Heart left ventricle (tissue), 16 donors: ENCODE measurements around the gene ZNF22. TPM values are rescaled to one million over a fixed set of nuclear protein-coding genes. Genes with fewer than 3 reads are reported as not detected.
A peak's percentile ranks its signal among the peaks of the same experiment; 100 is the strongest.

Source experiments
- ATAC-seq, 4 donors: fragments of 200-7000 bp; cut with Tn5 transposase; one replicate each; pipeline ENCODE4 v1.9.1; 2020 to 2022; ENCODE audit warnings: moderate library complexity in 4 of 4, mild to moderate bottlenecking in 3 of 4, moderate number of reproducible peaks in 1 of 4
- DNase-seq, 5 donors: peaks; one replicate each; pipeline ENCODE4 v3.0.0-alpha.2; 2020
- H3K27ac ChIP-seq, 12 donors: fragments of 200-600 bp; sonication (generic) in 4 of 12; one replicate each; pipeline versions ENCODE4 v1.5.0 to v1.8.0; 2016 to 2022; ENCODE audit warnings: mild to moderate bottlenecking in 2 of 12
- H3K27me3 ChIP-seq, 9 donors: fragments of 200-600 bp; sonication (generic) in 2 of 9; one replicate each; pipeline versions ENCODE4 v1.5.1 to v1.8.0; 2016 to 2022; ENCODE audit warnings: mild to moderate bottlenecking in 3 of 9
- H3K36me3 ChIP-seq, 9 donors: fragments of 200-600 bp; sonication (generic) in 2 of 9; one replicate each; pipeline versions ENCODE4 v1.5.0 to v1.8.0; 2018 to 2022; ENCODE audit warnings: mild to moderate bottlenecking in 2 of 9
- H3K4me1 ChIP-seq, 12 donors: fragments of 200-600 bp; sonication (generic) in 4 of 12; one replicate each; pipeline versions ENCODE4 v1.5.0 to v1.8.0; 2016 to 2022; ENCODE audit warnings: mild to moderate bottlenecking in 3 of 12
- H3K4me3 ChIP-seq, 12 donors: fragments of 200-600 bp; sonication (generic) in 4 of 12; one replicate each; pipeline versions ENCODE4 v1.5.0 to v1.8.0; 2017 to 2022; ENCODE audit warnings: mild to moderate bottlenecking in 9 of 12, moderate library complexity in 4 of 12
- H3K9me3 ChIP-seq, 12 donors: fragments of 200-600 bp; sonication (generic) in 4 of 12; one replicate each; pipeline versions ENCODE4 v1.5.0 to v1.8.0; 2016 to 2022; ENCODE audit warnings: mild to moderate bottlenecking in 1 of 12
- POLR2A ChIP-seq, 2 donors: fragments of 450-650 bp; IDR thresholded peaks; one replicate each; pipeline ENCODE4 v1.6.1; 2017; ENCODE audit warnings: antibody characterized with exemption in 2 of 2, mild to moderate bottlenecking in 2 of 2, moderate library complexity in 2 of 2
- WGBS, 4 donors: extraction: QIAGEN DNeasy Blood & Tissue Kit in 2 of 4; methylation state at CpG; one replicate each; pipeline versions ENCODE4 v1.1.5 to v1.1.7; 2013 to 2018; 5-methylcytosine and 5-hydroxymethylcytosine counted together
- intact Hi-C, 10 donors: fragments of 100-400 bp; cut with DNase I; formaldehyde crosslinking; loops; one replicate each; pipeline versions ENCODE4 v1.11.1 to v1.14.2; 2022
- polyA plus RNA-seq, 2 donors: library from polyadenylated mRNA; stranded (reverse); fragments of 200-250 nt; gene quantifications; one replicate each; pipeline ENCODE4 v1.2.3, GENCODE V29; 2013
- total RNA-seq, 9 donors: library from RNA; depleted of rRNA in 2 of 9; stranded (reverse); fragments of >200 nt in 2 of 9; fragmentation: NEBNext Ultra II Directional in 3 of 9; extraction: Animal tissue kit (Norgen Biotek cat#: 25700) in 3 of 9; gene quantifications; one replicate each; pipeline versions ENCODE4 v1.1.0 to v1.2.4, GENCODE V29; 2016 to 2023
- TF ChIP-seq, protein P1 (sequence below), 12 donors: fragments of 200-600 bp; sonication (generic) in 4 of 12; IDR thresholded peaks; one replicate each; pipeline versions ENCODE4 v1.5.0 to v1.8.0; 2018 to 2022; ENCODE audit warnings: antibody characterized with exemption in 12 of 12, mild to moderate bottlenecking in 5 of 12
- donor health status: ischemic (EF 13 %, LVEDD 7.1; RV severe dilation, severe dysfunction).
- donor health status: healthy with polysubstance abuse.
- donor health status: DM: no; HTN: yes; CAD: no.
- donor health status: DM: no; HTN: no; CAD: no.
- donor health status: ischemic (EF 25% LVEDD 6.9; RV normal size, moderate dysfunction).
- donor health status: ischemic (EF 25% LVEDD 5.7; RV mildly dilated, moderate dysfunction).
- donor health status: healthy.
- donor health status: DM: yes; HTN: yes; CAD: no.
- donor health status: ischemic (EF 35%, LVEDD 5.7; RV mildly dilated, moderate dysfunction).
- donor health status: nonischemic (EF 11% LVEDD 7.7; RV severe dilation, severe dysfunction).
- donor health status: DM: yes; HTN: yes; CAD: no.
- donor health status: PGD.
- donor health status: ischemic (EF 29% LVEDD 5.4; RV normal size, mild dysfunction).
- donor health status: nonischemic (EF 23%, LVEDD 6.1; RV moderate dilation, normal function).

The ZNF22 gene
- total and polyA plus RNA-seq, 11 donors: 12.6 to 17.5 (median 14.6) TPM

DNA sequence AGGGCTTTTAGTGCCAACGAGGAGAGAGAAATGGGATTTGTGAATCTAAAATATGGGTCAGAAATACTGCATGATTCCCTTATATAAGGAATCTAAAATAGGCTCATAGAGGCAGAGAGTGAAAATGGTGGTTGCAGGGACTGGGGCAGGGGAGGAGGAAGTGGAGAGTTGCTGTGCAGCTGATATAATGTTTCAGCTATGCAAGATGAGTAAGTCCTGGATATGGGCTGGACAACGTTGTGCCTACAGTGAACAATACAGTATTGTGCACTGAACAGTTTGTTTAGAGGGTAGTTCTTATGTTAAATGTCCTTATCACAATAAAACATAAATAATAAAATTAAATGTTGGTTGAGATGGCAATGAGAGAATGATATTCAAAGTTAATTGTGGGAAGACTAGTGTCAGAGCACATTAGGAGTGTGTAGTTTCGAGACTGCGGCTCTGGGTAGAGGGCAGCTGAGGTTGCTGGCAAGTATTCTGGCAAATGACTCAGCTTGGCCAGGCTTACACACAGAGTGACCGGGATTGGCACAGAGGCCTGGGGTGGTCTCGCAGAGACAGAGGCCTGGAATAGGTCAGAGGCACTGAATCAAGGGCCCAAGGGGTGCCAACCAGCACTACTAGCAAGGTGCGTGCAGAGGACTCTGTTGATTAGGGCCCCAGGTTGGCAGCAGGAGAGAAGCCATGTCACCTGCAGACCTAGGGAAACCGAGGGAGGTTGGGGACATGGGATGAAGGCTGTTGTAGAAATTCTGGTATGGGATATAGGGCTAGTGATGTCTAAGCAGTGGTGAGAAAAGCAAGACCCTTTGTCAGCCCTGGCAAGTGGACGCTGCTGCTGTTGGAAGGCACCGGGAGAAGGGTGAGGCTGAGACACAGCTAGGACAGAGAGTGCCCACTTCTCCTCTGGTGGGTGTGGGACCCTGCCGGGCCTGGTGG, 19.3 kb upstream of the ZNF22 start:
- Histone ChIP-seq H3K27me3 (no peaks in the 10 kb centered on the region), H3K4me1 (peaks cover 14 to 100% (median 89%) of the 10 kb centered on the region in 12 donors), H3K4me3 (no peak overlapping the region), H3K9me3 (no peaks in the 10 kb centered on the region), H3K36me3 (peaks cover 0 to 70% (median 35%) of the 10 kb centered on the region in 9 donors), H3K27ac (peak overlapping the region; percentile 63 to 97 (median 87))
- WGBS, 4 donors: 38 to 47% (median 39%) methylated on average over 9 to 11 of the region's 11 CpGs
- ATAC-seq: peak; percentile 14 to 61 (median 45)
- TF ChIP-seq POLR2A (IDR thresholded peaks at IDR 0.05): no peak
- TF ChIP-seq, protein P1, sequence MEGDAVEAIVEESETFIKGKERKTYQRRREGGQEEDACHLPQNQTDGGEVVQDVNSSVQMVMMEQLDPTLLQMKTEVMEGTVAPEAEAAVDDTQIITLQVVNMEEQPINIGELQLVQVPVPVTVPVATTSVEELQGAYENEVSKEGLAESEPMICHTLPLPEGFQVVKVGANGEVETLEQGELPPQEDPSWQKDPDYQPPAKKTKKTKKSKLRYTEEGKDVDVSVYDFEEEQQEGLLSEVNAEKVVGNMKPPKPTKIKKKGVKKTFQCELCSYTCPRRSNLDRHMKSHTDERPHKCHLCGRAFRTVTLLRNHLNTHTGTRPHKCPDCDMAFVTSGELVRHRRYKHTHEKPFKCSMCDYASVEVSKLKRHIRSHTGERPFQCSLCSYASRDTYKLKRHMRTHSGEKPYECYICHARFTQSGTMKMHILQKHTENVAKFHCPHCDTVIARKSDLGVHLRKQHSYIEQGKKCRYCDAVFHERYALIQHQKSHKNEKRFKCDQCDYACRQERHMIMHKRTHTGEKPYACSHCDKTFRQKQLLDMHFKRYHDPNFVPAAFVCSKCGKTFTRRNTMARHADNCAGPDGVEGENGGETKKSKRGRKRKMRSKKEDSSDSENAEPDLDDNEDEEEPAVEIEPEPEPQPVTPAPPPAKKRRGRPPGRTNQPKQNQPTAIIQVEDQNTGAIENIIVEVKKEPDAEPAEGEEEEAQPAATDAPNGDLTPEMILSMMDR (IDR thresholded peaks at IDR 0.05): no peak
- intact Hi-C loops: loop anchor here in 2 of 10 donors (2.0 kb wide), 2 partner anchors 19 to 23 kb away; partner anchors contain the start of genes RASSF4 (in 1 of the 2) and ZNF22 (in 1 of the 2)
- DNase-seq: peak in 4 of 5 donors; percentile 60 to 79 (median 71)

DNA sequence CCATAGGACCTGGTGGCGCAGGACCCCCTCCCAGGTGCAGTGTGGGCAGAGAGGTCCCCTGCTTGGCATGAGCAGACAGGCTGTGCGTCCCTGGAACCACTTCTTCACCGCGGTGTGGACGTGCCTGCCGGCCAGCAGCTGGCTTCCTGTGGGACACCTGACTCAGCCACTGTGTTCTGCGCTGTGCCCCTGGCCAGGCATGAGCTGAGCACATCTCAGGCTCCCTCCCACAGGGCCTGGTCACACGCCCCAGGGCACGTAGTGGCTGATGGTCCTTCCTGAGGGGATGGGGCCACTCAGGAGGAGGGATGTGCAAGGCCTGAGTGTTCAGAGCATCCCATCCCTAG, 18.6 kb upstream of the ZNF22 start:
- no peaks in the 10 kb centered on the region for H3K9me3 ChIP-seq
- WGBS, 4 donors: 35 to 67% (median 43%) methylated on average over 1 to 9 of the region's 9 CpGs
- intact Hi-C loops: no loop called here
- peaks cover 12 to 99% (median 86%) of the 10 kb centered on the region in 12 donors for H3K4me1 ChIP-seq
- peak overlapping the region; percentile 63 to 97 (median 87) for H3K27ac ChIP-seq
- no peaks in the 10 kb centered on the region for H3K27me3 ChIP-seq
- peak in 4 of 5 donors; percentile 61 to 83 (median 68) for DNase-seq
- H3K4me3 ChIP-seq: no peak overlapping the region
- H3K36me3 ChIP-seq: peaks cover 0 to 69% (median 36%) of the 10 kb centered on the region in 9 donors
- ATAC-seq: peak; percentile 13 to 47 (median 38)
- TF ChIP-seq, protein P1 (IDR thresholded peaks at IDR 0.05): no peak
- no peak for TF ChIP-seq POLR2A (IDR thresholded peaks at IDR 0.05)

DNA sequence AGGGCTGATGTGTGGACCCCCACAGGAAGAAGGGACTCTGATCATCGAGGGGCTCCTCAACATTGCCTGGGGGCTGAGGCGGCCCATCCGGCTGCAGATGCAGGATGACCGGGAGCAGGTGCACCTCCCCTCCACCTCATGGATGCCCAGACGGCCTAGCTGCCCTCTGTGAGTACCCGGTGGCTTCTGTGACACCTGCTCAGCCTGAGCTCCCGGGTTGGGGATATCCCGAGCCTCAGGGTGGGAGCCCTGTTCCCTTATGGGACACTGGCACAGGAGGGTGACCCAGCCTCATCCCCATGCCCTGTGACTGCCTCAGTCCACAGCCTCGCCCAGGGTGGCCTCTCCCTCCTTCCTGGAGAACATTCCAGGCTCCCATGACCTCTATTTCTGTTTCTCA, 18.2 kb upstream of the ZNF22 start:
- Histone ChIP-seq H3K27me3 (no peaks in the 10 kb centered on the region), H3K36me3 (peaks cover 0 to 69% (median 35%) of the 10 kb centered on the region in 9 donors), H3K4me3 (no peak overlapping the region), H3K27ac (peak overlapping the region; percentile 63 to 97 (median 87)), H3K9me3 (no peaks in the 10 kb centered on the region), H3K4me1 (peaks cover 12 to 99% (median 84%) of the 10 kb centered on the region in 12 donors)
- TF ChIP-seq, protein P1 (IDR thresholded peaks at IDR 0.05): no peak
- TF ChIP-seq POLR2A (IDR thresholded peaks at IDR 0.05): no peak
- DNase-seq (peak in 2 of 5 donors; percentile 16 to 26), ATAC-seq (no peak)
- WGBS, 4 donors: 76 to 88% (median 79%) methylated on average over 6 to 9 of the region's 9 CpGs
- intact Hi-C loops: no loop called here
